Kasumi-1 (cell line): Measurements from ENCODE around the gene SLC29A4.
"Not testable (repeated sequence)": the region's sequence is repeated elsewhere in the genome, so short reads cannot be mapped to it uniquely, and the experiment has no call there.

Experiments used
- DNase-seq, 2 experiments: peaks; one replicate each; lab custom pipeline; 2025; lab: John Stamatoyannopoulos, UW

SLC29A4 gene

DNA sequence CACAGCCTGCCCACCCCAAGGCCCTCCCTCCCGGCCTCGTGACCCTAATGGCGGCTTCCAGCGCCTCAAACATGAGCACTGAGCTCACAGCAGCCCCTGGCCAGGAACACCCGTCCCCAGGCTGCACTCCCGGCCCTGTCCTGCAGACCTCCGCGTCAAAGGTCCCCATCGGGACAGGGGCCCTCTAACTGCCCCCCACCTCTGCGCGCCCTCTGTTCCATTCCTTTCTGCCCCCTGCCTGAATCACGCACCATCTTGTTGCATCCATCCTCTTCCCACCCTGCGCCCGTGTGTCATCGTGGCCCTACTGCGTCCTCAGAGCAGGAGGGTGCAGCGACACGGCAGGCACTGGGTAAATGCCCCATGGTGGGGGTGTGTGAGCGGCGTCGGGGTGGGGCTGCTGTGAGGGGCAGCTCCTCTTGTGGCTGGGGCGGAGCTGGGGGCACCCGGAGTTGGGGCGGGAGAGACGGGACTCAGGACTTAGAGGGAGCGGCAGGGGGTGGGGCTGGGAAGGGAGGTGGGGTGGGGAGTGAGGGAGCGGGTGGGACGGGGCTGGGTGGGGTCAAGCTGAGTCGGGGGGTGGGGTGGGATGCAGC, 13.4 kb downstream of the SLC29A4 start:
- DNase-seq, result no peak

DNA sequence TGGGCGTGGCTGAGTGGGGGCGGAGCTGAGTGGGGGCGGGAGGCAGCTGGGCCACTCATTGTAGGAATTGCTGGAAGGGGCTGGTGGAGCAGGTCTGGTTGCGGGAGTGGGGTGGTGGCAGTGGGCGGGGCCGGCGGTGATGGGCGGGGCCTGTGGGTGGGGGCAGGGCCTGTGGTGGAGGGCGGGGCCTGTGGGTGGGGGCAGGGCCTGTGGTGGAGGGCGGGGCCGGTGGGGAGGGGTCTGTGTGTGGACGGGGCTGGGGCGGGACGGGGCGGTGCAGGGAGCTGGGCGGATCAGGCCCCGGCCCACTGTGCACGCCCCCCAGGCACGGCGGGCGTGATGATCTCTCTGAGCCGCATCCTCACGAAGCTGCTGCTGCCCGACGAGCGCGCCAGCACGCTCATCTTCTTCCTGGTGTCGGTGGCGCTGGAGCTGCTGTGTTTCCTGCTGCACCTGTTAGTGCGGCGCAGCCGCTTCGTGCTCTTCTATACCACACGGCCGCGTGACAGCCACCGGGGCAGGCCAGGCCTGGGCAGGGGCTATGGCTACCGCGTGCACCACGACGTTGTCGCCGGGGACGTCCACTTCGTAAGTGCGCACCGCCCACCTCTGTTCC, 14.0 kb downstream of the SLC29A4 start:
- DNase-seq, result no peak

DNA sequence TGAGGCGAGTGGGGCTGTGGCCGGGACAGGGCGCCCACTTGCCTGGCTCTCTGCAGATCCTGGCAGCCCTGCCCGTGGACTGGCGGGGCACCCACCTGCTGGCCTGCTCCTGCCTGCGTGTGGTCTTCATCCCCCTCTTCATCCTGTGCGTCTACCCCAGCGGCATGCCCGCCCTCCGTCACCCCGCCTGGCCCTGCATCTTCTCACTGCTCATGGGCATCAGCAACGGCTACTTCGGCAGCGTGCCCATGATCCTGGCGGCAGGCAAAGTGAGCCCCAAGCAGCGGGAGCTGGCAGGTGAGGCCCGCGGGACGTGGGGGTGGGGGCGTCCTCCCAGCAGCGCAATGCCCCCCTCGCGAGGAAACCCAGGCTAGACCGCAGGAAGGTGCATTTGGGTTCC, 17.6 kb downstream of the SLC29A4 start:
- DNase-seq, result no peak

DNA sequence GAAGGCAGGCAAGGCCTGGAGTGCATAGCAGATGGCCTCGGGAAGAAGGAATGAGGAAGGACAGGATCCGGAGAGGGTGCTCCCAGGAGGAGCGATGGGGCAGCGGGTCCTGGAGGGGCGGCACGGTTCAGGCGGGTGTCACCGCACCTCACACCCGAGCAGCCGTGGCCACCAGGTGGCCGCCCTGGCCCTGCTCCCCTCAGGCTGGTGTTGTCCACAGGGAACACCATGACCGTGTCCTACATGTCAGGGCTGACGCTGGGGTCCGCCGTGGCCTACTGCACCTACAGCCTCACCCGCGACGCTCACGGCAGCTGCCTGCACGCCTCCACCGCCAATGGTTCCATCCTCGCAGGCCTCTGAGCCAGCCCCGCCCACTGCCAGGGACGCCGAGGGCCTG, 19.8 kb downstream of the SLC29A4 start:
- no peak for DNase-seq

DNA sequence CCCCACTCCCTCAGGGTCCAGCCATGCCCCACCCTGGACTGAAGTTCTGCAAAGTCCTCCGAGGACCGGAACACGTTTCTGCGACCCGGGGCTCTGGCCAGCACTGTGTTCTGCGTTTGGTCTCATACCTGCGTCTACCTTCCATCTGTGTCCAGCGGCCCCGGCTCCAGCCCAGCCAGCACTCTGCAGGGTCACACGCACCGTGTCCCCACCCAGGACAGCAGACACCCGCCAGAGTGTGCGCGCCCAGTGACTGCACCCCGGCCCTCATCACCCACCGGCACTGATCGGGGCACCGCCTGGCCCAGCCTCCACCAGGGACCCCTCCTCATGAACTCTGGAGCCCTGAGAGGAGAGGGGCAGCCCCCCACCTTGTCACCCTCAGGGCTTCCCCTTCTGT, 20.3 kb downstream of the SLC29A4 start:
- DNase-seq, result no peak

DNA sequence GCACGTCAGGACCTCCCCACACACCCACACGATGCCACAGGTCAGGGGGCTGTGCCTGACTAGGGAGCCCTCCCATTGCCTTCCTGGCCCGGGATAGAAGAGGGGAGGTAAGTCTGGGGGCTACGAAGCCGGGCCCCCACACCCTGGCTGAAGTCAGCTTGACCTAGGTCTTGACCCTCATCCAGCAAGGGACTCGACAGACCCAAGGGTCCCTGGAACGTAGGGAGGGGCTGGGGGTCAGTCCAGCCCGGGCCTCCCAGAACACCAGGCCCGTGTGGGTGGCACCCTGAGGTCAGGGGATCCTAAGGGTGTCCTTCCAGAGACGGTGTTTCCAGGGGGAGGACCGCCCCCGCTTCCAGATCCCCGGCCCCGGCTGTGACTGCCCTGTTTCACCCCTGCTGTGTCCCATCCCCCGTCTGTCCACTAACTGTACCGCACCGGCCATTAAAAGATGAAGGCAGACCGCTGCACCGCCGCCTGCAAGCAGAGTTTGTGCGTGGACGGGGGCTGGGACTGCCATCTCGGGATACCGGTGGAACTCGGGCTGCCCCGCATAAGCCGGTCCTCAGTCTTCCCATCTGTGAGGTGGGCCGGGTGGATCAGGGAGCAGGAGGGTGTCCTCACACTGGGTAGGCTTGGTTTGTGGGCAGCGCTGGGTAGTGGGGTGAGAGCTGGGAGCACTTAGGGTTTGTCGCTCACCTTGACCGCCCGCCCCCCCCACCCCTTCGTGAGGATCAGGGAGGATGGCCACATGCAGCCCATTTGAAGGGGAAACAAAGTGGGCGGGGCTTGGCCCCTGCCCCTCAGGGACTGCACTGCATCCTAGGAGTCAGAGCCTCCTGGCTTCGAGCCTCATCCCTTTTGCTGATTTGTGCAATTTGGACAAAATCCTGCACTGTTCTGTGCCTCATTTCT, 21.1 kb downstream of the SLC29A4 start:
- no peak for DNase-seq

DNA sequence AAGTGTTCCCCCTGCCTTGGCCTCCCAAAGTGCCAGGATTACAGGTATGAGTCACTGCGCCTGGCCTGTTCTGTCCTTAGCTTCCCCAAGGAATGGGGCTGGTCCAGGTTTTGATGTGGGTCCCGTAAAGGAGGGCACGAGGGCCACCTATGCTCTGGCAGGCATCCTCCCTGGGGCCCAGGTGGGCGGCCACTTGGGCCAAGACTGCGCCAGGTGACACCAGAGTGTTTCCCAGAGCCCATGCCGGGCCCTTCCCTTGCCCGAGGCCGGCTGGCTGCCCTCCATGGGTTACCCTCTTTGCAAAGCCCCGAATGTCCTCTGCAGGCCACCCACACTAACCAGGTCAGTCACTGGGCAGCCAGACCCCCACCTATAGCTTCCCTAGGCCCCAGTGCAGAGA, 22.3 kb downstream of the SLC29A4 start:
- not testable (repeated sequence) for DNase-seq

DNA sequence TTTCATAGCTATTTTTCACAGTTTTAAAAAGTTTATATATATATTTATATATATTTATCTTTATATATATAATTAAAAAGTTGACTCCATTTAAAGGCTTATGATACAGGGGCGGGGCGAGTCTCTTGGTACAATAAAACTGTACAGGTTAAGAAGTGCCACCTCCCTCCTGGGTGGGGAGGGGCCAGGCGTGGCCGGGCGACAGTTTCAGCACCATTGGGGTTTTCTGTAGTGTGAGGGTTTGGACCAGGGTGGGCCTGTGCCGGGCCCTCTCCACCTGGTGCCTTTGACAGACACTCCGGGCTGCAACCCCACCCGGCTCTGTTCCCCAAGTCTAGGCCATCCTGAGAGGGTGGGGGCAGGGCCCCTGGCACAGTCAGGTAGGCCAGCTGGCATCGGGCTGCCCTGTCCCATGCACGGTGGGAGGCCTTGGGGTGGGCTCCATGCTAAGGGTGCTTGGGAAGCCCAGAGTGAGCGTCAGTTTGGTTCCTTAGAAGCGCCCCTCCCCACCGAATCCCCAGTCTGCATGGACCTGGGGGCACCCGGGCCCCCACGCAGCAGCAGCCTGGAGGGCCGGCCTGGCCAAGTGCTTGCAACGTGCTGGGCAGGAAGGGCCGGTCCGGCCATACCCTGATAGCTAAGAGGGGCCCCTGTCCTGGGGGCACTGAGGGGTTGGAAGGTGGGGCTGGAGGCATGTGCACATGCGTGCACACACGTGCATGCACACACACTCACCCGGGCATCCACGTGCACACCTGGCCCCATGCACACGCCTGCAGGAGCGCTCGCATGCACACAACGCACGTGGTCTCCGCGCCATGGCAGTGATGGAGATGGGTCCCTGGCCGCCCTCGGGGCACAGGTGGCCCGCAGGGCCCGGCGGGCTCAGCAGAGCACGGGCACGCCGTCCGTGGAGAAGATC, 24.7 kb downstream of the SLC29A4 start:
- DNase-seq, result not testable (repeated sequence)

DNA sequence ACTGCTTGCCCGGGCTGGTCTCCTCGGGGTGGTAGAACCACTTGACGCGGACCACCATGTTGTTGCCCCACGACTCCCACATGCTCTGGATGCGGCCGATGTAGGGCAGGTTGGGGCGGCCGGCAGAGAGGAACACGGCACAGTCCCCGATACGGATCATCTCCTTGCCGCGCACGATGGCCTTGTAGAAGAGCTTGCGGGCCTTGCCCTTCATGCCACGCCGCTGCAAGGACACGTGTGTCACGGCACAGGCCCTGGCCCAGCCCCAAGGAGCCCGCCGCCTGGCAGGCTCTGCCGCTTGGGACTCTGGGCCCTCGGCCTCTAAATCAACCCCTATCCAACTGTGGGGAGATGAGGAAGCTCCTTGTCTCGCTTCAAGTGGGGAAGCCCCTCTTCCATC, 26.4 kb downstream of the SLC29A4 start:
- no peak for DNase-seq

DNA sequence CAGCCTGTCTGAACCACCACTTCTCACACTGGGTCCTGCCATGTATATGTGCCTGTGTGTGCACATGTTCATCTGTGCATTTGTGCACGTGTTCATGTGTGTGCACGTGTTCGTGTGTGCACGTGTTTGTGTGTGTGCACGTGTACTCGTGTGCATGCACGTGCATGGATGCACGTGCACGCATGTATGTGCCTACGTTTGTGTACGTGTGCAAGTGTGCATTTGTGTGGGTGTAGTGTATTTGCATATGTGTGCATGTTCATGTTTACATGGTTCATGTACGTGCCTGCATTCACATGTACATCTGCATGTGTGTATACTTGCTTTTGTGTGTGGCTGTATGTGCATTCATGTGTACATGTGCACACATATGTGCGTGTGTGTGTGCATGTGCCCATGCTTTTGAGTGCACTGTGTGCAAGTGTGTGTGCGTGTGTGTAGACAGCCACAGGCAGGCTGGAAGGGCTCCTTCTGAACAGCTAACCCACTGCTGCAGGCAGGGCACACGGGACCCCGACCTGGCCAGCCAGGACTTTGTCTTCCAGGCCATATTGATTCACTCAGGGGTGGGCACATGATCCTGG, 28.2 kb downstream of the SLC29A4 start:
- no peak for DNase-seq

DNA sequence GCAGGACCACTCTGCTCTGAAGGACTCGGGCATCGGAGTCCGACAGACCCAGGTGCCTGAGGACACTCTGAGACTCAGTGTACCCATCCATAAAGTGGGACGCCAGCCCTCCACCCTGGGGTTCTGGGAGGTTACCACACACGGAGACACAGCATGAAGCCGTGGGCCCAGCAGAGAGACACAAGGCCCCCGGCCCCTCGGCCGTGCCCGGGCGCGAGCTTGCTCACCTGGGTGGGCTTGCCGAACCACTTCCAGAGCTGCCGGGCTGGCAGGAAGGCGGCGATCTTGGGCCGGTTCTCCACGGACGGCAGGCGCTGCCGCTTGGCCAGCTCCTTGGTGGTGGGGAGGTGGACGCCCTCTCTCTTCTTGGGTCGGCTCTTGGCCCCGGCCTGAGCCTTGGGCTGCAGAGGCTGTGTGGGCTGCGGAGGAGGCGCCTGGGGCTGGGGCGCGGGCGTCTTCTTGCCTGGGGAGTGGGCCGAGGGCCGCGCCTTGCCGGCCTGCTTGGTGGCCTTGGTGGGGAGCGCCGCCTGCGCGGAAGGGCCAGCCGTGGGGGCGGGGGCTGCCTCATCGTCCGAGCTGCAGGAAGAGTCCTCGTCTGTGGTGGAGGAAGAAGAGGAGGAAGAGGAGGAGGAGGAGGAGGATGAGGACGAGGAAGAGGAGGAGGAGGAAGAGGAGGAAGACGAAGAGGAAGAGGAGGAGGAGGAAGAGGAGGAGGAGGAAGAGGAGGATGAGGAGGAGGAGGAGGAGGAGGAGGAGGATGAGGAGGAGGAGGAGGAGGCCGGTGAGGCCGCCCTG, 29.7 kb downstream of the SLC29A4 start:
- not testable (repeated sequence) for DNase-seq

DNA sequence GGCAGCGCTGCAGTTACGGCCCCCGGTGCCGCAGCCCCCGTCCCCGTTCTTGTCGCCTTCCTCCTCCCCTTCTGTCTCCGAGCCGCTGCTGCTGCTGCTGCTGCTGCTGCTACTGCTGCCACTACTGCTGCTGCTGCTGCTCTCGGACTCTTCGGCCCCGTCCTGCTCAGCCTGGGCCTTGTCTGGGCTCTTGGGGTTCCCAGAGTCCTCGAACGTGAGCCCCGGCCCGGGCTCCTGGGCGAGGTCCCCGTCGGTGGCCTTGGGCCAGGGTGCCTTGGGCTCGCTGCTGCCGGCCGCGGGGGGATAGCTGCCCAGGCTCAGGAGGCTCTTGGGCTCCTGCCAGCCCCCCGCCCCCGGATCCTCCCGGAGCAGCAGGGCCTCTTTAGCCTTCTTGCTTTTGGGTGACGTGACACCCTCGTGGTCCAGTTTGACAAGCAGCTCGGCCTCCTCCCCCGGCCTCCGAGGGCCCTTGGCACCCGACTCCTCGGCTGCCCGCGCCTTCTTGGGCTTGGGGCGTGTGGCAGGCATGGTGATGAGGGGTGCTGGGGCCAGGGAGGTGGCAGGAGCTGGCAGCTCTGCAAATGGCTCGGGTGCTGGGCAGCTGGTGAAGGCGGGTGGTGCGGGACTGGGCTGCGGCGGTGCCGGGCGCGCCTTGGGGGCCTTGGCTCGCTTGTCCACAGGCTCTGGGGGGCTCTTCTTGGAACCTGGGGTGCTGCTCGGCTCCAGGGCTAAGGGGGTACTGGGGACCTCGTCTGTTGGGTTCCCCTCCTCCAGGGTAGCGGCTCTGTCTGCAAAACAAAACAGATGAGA, 30.5 kb downstream of the SLC29A4 start:
- not testable (repeated sequence) for DNase-seq

DNA sequence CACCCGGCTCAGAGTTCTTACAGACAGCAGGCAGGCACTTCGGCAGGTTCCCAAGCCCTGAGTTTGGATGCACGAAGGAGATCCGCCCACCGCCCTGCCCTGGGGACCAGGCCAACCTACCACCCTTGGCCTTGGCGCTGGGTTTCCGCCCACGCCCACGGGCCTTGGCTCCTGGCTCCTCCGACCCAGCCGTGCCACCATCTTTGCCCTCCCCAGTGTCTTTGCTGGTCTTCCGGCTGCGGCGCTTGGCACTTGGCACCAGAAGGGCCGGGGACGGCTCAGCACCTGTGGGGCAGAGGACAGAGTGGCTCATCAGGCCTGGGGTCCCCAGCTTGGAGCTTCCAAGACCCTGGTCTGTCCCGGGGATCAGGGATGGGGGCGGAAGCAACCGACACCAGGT, 32.1 kb downstream of the SLC29A4 start:
- DNase-seq, result no peak

DNA sequence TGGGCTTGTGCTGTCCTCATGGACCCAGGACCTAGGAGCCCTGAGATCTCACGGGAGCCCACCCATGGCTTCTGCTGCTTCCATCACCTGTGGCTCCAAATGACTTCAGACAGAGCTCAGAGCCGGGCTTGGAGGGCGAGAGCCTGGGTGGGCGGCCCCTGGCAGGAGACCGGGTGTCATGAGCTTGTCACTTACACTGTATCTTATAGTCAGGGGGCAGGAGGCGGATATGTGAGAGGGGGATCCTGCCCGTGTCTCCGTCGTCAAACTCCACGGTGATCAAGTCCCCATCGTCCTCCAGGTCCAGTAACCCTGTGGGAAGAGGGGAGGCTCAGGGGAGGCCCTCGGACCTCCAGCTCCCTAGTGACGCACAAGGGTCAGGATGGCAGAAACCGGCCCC, 33.0 kb downstream of the SLC29A4 start:
- DNase-seq, result no peak

DNA sequence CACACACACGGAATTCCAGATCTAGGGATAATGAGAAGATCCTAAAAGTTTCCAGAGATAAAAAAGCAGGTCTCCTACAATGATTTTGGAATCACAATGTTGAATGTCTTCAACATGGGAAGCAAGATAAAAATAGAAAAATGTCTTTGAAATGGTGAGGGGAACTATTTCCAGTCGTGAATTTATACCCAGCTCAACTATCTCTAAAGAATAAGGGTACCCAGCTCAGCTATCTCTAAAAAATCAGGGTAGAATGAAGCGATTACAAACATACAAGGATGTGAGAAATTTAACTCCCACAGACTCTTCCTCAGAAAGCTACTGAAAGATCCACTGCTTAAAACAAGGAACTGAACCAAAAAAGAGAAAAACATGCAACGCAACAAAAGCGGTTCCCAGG, 35.9 kb downstream of the SLC29A4 start:
- not testable (repeated sequence) for DNase-seq

DNA sequence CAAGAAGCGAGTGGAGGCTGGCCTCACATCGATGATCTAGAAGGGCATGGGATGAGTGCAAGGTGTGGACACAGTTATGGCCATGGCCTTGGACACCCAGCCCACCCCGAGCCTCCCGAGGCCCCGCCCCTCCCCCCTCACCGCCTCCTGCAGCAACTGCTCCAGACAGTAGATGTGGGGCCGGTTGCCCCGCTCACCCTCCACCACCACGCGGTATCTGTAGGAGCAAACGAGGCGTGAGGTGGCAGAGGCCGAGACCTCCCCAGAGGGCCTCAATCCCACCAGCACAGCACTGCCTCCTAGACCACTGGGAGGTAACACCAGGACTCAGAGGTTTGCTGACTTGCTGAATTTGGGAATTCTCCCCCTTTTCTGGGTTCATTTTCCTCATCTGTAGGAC, 37.6 kb downstream of the SLC29A4 start:
- no peak for DNase-seq

DNA sequence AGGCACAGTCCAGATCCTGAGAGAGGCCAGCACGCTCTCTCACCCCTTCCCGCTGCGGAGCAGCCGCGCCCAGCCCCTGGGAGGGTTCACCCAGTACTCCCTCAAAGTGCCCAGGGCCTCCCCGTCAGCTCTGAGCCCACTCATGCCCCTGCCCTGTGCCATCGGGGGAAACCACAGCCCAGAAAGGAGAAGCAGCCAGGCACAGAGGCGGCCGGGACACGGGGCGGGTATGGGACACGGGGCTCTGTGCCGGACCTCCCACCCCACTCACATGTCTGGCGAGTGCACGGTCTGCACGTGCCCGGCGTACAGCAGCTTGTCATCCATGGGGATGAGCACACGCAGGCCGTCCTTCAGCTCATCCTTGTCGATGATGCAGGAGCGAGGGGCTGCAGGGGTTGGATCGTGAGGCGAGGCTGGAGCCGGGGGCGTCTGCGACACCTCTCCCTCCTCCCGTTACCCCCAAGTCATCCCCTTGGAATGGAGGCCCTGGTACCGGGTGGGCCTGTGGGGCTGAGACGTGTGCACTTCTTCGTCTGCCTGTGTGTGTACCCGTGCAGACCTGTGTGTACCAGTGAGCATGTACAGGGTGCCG, 38.2 kb downstream of the SLC29A4 start:
- DNase-seq, result no peak

DNA sequence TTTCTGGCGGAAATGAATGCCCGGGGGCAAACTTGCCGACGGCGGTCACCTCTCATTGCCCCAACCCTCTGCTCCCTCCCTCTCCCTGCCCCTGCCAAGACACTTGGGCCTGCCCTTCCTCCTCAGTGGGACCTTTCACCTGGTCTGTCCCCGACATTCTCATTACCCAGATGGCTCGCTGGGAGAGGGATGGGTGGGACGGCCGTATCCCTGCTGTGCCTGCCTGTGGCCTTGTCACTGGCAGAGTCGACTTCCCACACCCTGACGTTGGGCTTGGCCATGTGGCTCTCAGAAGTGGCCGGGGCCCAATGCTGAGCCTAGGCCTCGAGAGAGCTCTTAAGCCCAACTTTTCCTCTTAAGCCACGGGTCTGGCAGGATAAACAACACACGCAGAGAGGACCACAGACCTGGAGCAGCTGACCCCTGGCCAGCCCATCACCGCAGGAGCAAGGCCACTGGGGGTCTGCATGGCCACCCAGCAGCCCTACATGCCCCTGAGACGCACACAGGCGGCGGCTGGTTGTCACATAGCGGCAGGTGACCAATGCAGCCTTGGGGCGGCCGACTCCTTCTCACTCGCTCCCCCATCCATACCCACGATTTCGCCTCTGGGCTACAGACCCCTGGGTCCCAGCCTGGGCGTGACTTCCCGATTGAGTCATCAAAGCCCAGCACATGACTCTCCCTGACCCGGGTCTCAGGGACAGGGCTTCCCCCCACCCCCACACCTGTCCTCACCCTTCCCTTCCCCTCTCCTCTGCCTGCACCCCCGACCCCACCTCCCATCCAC, 40.1 kb downstream of the SLC29A4 start:
- DNase-seq, result no peak
